SK-N-SH treated with all-trans-retinoic acid at 6 μM for 48 hours (cell line): ENCODE measurements around the gene ACACB.

ENCODE experiments used
- ATAC-seq: fragments of 200-7000 bp; cut with Tn5 transposase; 3 replicates; pipeline ENCODE4 v1.9.1; 2020; ENCODE audit warnings: mild to moderate bottlenecking, moderate library complexity
- ARNTL ChIP-seq: fragments of 450-650 bp; formaldehyde crosslinking; IDR thresholded peaks from 2 replicates; pipeline ENCODE4 v1.5.0; 2020; ENCODE audit warnings: low read depth, mild to moderate bottlenecking, moderate library complexity, borderline replicate concordance
- BACH2 ChIP-seq: fragments of 250-450 bp; sonication (Bioruptor Pico); IDR thresholded peaks from 2 replicates; pipeline ENCODE4 v1.9.0; 2021; ENCODE audit warnings: mild to moderate bottlenecking, borderline replicate concordance
- CSDC2 ChIP-seq: fragments of 250-450 bp; sonication (Bioruptor Pico); IDR thresholded peaks from 2 replicates; pipeline ENCODE4 v1.5.0; 2020; ENCODE audit warnings: mild to moderate bottlenecking, moderate library complexity
- ESRRG ChIP-seq: fragments of 250-450 bp; sonication (Bioruptor Pico); IDR thresholded peaks from 2 replicates; pipeline ENCODE4 v1.6.1; 2021; ENCODE audit warnings: mild to moderate bottlenecking
- GLIS3 ChIP-seq: fragments of 250-450 bp; sonication (Bioruptor Pico); IDR thresholded peaks from 2 replicates; pipeline ENCODE4 v1.5.0; 2020; ENCODE audit warnings: mild to moderate bottlenecking, moderate library complexity
- ISL1 ChIP-seq: fragments of 250-450 bp; sonication (Bioruptor Pico); IDR thresholded peaks from 2 replicates; pipeline ENCODE4 v2.1.2; 2022; ENCODE audit warnings: mild to moderate bottlenecking, moderate library complexity
- OSR1 ChIP-seq: fragments of 250-450 bp; sonication (Bioruptor Pico); IDR thresholded peaks from 2 replicates; pipeline ENCODE4 v1.8.0; 2022; ENCODE audit warnings: moderate library complexity, mild to moderate bottlenecking, inconsistent platforms
- PPARA ChIP-seq: fragments of 250-450 bp; sonication (Bioruptor Pico); IDR thresholded peaks from 2 replicates; pipeline ENCODE4 v1.5.0; 2020; ENCODE audit warnings: mild to moderate bottlenecking, borderline replicate concordance
- RARB ChIP-seq: fragments of 250-450 bp; sonication (Bioruptor Pico); IDR thresholded peaks from 2 replicates; pipeline ENCODE4 v1.8.0; 2021; ENCODE audit warnings: mild to moderate bottlenecking, moderate library complexity
- SNAI2 ChIP-seq: fragments of 250-450 bp; sonication (Bioruptor Pico); IDR thresholded peaks from 2 replicates; pipeline ENCODE4 v1.5.0; 2020; ENCODE audit warnings: mild to moderate bottlenecking, moderate library complexity
- TCF4 ChIP-seq: fragments of 250-450 bp; sonication (Bioruptor Pico); IDR thresholded peaks from 2 replicates; pipeline ENCODE4 v1.8.0; 2021; ENCODE audit warnings: mild to moderate bottlenecking, moderate library complexity, borderline replicate concordance
- TOX ChIP-seq: fragments of 250-450 bp; sonication (Bioruptor Pico); IDR thresholded peaks from 2 replicates; pipeline ENCODE4 v1.8.0; 2021; ENCODE audit warnings: mild to moderate bottlenecking, moderate library complexity, borderline replicate concordance
- ZFP3 ChIP-seq: fragments of 250-450 bp; sonication (Bioruptor Pico); IDR thresholded peaks from 2 replicates; pipeline ENCODE4 v1.5.0; 2020; ENCODE audit warnings: mild to moderate bottlenecking, moderate library complexity
- ZFP30 ChIP-seq: fragments of 450-650 bp; formaldehyde crosslinking; IDR thresholded peaks from 2 replicates; pipeline ENCODE4 v1.5.0; 2022; ENCODE audit warnings: mild to moderate bottlenecking, moderate library complexity
- ZNF565 ChIP-seq: fragments of 450-650 bp; formaldehyde crosslinking; conservative IDR thresholded peaks from 2 replicates; pipeline ENCODE4 v1.5.0; 2020; ENCODE audit warnings: low read depth, mild to moderate bottlenecking, moderate library complexity
- ZNF70 ChIP-seq: fragments of 450-650 bp; formaldehyde crosslinking; IDR thresholded peaks from 2 replicates; pipeline ENCODE4 v1.5.0; 2020; ENCODE audit warnings: mild to moderate bottlenecking, moderate library complexity
- ZNF8 ChIP-seq: fragments of 450-650 bp; formaldehyde crosslinking; IDR thresholded peaks from 2 replicates; pipeline ENCODE4 v1.5.0; 2020; ENCODE audit warnings: mild to moderate bottlenecking, moderate library complexity
- TF ChIP-seq, protein P1 (sequence below): fragments of 250-450 bp; sonication (Bioruptor Pico); IDR thresholded peaks from 2 replicates; pipeline ENCODE4 v1.8.0; 2020; ENCODE audit warnings: mild to moderate bottlenecking, moderate library complexity, borderline replicate concordance
- TF ChIP-seq, protein P2 (sequence below): fragments of 250-450 bp; sonication (Bioruptor Pico); IDR thresholded peaks from 2 replicates; pipeline ENCODE4 v1.8.0; 2021; ENCODE audit warnings: low read depth, mild to moderate bottlenecking, moderate library complexity, borderline replicate concordance
- TF ChIP-seq, protein P3 (sequence below): fragments of 250-450 bp; sonication (Bioruptor Pico); IDR thresholded peaks from 2 replicates; pipeline ENCODE4 v1.5.1; 2020; ENCODE audit warnings: low read depth, mild to moderate bottlenecking, moderate library complexity
- TF ChIP-seq, protein P4 (sequence below): fragments of 250-450 bp; sonication (Bioruptor Pico); IDR thresholded peaks from 2 replicates; pipeline ENCODE4 v1.5.0; 2020; ENCODE audit warnings: mild to moderate bottlenecking, moderate library complexity
- TF ChIP-seq, protein P5 (sequence below): fragments of 250-450 bp; sonication (Bioruptor Pico); IDR thresholded peaks from 2 replicates; pipeline ENCODE4 v1.5.1; 2021; ENCODE audit warnings: mild to moderate bottlenecking, moderate library complexity

Gene ACACB

DNA sequence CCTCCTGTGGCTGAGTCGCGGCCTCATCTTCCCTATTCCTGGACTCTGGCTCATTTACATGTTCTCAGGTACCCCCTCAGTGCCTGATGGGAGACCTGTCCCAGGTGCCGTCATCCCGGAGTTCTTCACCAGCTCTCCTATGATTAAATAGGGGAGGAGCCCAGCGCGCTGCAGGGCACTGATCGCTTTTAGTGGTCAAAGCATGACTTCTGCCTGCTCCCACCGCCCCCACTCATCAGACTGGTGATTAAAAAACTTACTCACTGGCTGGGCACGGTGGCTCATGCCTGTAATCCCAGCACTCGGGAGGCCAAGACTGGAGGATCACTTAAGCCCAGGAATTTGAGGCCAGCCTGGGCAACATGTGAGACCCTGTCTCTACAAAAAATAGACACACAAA lies 106.8 kb downstream of the ACACB start:
- TF ChIP-seq, protein P1, sequence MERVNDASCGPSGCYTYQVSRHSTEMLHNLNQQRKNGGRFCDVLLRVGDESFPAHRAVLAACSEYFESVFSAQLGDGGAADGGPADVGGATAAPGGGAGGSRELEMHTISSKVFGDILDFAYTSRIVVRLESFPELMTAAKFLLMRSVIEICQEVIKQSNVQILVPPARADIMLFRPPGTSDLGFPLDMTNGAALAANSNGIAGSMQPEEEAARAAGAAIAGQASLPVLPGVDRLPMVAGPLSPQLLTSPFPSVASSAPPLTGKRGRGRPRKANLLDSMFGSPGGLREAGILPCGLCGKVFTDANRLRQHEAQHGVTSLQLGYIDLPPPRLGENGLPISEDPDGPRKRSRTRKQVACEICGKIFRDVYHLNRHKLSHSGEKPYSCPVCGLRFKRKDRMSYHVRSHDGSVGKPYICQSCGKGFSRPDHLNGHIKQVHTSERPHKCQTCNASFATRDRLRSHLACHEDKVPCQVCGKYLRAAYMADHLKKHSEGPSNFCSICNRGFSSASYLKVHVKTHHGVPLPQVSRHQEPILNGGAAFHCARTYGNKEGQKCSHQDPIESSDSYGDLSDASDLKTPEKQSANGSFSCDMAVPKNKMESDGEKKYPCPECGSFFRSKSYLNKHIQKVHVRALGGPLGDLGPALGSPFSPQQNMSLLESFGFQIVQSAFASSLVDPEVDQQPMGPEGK (CRISPR knock-in tag), result no peak
- TF ChIP-seq OSR1 (CRISPR knock-in tag), result no peak
- TF ChIP-seq, protein P2, sequence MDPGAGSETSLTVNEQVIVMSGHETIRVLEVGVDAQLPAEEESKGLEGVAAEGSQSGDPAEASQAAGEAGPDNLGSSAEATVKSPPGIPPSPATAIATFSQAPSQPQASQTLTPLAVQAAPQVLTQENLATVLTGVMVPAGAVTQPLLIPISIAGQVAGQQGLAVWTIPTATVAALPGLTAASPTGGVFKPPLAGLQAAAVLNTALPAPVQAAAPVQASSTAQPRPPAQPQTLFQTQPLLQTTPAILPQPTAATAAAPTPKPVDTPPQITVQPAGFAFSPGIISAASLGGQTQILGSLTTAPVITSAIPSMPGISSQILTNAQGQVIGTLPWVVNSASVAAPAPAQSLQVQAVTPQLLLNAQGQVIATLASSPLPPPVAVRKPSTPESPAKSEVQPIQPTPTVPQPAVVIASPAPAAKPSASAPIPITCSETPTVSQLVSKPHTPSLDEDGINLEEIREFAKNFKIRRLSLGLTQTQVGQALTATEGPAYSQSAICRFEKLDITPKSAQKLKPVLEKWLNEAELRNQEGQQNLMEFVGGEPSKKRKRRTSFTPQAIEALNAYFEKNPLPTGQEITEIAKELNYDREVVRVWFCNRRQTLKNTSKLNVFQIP (CRISPR knock-in tag), result no peak
- no peak for TF ChIP-seq PPARA (CRISPR knock-in tag)
- no peak for TF ChIP-seq ARNTL (CRISPR knock-in tag)
- no peak for TF ChIP-seq CSDC2 (CRISPR knock-in tag)
- TF ChIP-seq ZNF8 (CRISPR knock-in tag), result no peak
- no peak for TF ChIP-seq ESRRG (CRISPR knock-in tag)
- TF ChIP-seq ISL1 (CRISPR knock-in tag), result no peak
- TF ChIP-seq, protein P3, sequence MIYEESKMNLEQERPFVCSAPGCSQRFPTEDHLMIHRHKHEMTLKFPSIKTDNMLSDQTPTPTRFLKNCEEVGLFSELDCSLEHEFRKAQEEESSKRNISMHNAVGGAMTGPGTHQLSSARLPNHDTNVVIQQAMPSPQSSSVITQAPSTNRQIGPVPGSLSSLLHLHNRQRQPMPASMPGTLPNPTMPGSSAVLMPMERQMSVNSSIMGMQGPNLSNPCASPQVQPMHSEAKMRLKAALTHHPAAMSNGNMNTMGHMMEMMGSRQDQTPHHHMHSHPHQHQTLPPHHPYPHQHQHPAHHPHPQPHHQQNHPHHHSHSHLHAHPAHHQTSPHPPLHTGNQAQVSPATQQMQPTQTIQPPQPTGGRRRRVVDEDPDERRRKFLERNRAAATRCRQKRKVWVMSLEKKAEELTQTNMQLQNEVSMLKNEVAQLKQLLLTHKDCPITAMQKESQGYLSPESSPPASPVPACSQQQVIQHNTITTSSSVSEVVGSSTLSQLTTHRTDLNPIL, result no peak
- TF ChIP-seq ZFP3 (CRISPR knock-in tag), result no peak
- TF ChIP-seq, protein P4, sequence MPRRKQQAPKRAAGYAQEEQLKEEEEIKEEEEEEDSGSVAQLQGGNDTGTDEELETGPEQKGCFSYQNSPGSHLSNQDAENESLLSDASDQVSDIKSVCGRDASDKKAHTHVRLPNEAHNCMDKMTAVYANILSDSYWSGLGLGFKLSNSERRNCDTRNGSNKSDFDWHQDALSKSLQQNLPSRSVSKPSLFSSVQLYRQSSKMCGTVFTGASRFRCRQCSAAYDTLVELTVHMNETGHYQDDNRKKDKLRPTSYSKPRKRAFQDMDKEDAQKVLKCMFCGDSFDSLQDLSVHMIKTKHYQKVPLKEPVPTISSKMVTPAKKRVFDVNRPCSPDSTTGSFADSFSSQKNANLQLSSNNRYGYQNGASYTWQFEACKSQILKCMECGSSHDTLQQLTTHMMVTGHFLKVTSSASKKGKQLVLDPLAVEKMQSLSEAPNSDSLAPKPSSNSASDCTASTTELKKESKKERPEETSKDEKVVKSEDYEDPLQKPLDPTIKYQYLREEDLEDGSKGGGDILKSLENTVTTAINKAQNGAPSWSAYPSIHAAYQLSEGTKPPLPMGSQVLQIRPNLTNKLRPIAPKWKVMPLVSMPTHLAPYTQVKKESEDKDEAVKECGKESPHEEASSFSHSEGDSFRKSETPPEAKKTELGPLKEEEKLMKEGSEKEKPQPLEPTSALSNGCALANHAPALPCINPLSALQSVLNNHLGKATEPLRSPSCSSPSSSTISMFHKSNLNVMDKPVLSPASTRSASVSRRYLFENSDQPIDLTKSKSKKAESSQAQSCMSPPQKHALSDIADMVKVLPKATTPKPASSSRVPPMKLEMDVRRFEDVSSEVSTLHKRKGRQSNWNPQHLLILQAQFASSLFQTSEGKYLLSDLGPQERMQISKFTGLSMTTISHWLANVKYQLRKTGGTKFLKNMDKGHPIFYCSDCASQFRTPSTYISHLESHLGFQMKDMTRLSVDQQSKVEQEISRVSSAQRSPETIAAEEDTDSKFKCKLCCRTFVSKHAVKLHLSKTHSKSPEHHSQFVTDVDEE (CRISPR knock-in tag), result no peak
- no peak for TF ChIP-seq ZNF565
- TF ChIP-seq BACH2 (CRISPR knock-in tag), result no peak
- no peak for TF ChIP-seq TCF4 (CRISPR knock-in tag)
- no peak for TF ChIP-seq RARB
- no peak for TF ChIP-seq GLIS3
- TF ChIP-seq, protein P5, sequence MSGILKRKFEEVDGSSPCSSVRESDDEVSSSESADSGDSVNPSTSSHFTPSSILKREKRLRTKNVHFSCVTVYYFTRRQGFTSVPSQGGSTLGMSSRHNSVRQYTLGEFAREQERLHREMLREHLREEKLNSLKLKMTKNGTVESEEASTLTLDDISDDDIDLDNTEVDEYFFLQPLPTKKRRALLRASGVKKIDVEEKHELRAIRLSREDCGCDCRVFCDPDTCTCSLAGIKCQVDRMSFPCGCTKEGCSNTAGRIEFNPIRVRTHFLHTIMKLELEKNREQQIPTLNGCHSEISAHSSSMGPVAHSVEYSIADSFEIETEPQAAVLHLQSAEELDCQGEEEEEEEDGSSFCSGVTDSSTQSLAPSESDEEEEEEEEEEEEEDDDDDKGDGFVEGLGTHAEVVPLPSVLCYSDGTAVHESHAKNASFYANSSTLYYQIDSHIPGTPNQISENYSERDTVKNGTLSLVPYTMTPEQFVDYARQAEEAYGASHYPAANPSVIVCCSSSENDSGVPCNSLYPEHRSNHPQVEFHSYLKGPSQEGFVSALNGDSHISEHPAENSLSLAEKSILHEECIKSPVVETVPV (CRISPR knock-in tag), result no peak
- TF ChIP-seq ZFP30 (CRISPR knock-in tag), result no peak
- no peak for TF ChIP-seq SNAI2 (CRISPR knock-in tag)
- no peak for ATAC-seq

DNA sequence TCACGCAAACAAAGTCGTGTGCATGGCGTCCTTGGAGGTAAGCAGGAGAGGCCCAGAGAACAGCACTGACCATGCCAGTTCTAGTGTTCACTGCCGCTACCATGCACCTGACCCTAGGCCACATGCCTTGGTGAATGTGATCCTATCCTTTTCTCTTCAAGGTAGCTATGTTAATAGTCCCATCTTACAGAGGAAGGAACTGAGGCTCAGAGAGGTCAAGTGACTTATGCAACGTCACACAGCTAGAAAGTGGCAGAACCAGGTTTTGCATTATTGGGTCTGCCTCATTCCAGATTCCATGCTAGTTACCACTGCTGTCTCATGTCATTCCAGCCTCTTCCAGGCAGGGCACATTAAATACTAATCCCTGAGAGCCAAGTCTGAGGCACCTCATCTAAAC lies 107.5 kb downstream of the ACACB start:
- no peak for TF ChIP-seq BACH2 (CRISPR knock-in tag)
- TF ChIP-seq RARB, result no peak
- TF ChIP-seq, protein P5 (CRISPR knock-in tag), result no peak
- no peak for TF ChIP-seq TOX
- no peak for TF ChIP-seq ZNF70 (CRISPR knock-in tag)
- TF ChIP-seq SNAI2 (CRISPR knock-in tag), result no peak
- no peak for ATAC-seq
